HG03108 (cell line): ENCODE measurements around the gene RXFP3.
"Not testable (repeated sequence)": the region's sequence is repeated elsewhere in the genome, so short reads cannot be mapped to it uniquely, and the experiment has no call there.

Experiments used
- ATAC-seq: cut with Tn5 transposase; IDR thresholded peaks from one replicate; pipeline ENCODE4 v1.9.1; 2021; ENCODE audit warnings: moderate library complexity; ENCODE audit not compliant: unreplicated experiment

Gene RXFP3, protein sequence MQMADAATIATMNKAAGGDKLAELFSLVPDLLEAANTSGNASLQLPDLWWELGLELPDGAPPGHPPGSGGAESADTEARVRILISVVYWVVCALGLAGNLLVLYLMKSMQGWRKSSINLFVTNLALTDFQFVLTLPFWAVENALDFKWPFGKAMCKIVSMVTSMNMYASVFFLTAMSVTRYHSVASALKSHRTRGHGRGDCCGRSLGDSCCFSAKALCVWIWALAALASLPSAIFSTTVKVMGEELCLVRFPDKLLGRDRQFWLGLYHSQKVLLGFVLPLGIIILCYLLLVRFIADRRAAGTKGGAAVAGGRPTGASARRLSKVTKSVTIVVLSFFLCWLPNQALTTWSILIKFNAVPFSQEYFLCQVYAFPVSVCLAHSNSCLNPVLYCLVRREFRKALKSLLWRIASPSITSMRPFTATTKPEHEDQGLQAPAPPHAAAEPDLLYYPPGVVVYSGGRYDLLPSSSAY

DNA sequence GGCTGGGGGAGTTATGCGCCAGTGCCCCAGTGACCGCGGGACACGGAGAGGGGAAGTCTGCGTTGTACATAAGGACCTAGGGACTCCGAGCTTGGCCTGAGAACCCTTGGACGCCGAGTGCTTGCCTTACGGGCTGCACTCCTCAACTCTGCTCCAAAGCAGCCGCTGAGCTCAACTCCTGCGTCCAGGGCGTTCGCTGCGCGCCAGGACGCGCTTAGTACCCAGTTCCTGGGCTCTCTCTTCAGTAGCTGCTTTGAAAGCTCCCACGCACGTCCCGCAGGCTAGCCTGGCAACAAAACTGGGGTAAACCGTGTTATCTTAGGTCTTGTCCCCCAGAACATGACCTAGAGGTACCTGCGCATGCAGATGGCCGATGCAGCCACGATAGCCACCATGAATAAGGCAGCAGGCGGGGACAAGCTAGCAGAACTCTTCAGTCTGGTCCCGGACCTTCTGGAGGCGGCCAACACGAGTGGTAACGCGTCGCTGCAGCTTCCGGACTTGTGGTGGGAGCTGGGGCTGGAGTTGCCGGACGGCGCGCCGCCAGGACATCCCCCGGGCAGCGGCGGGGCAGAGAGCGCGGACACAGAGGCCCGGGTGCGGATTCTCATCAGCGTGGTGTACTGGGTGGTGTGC, at the start of gene RXFP3:
TSS of gene RXFP3 (plus strand) at position 6 of the 636 bp plus-strand sequence. CDS start at position 361, 355 bp downstream.
- ATAC-seq, result no peak

DNA sequence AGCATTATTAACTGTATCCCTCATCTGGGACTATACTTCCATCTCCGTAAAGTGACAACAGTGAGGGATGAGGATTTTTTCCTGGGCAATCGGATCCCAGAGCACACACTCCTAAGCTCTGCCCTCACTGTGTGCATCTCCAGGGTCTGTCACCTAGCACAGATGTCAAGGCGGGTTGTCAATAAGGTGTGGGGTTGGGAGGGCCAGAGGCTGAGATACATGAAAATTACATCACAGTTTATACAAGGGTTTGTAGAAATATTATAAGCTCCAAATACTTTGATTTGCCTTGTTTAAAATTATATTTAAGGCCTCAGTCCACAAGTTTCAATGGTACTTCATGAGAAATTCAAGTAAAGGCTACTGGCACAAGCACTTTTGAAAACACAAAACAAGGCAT, 48.9 kb upstream of the RXFP3 start:
- ATAC-seq, result no peak

DNA sequence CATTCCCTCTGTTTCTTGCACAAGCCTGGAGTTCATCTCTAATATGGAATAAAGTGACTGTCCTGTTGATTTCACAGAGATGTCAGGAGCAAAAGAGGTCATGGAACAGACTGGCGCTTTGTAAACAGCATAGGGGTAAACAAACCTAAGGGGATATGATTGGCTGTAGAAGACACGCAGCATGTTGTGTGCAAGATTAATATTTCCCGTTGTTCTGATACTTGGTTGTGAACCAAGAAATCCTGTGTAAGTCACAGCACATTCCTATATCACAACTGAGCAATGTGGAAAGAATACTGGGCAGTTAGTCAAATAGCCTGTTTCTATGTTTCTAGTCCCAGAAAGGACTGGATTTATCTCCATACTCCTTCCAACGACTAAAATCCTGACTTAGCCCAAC, 47.6 kb upstream of the RXFP3 start:
- no peak for ATAC-seq

DNA sequence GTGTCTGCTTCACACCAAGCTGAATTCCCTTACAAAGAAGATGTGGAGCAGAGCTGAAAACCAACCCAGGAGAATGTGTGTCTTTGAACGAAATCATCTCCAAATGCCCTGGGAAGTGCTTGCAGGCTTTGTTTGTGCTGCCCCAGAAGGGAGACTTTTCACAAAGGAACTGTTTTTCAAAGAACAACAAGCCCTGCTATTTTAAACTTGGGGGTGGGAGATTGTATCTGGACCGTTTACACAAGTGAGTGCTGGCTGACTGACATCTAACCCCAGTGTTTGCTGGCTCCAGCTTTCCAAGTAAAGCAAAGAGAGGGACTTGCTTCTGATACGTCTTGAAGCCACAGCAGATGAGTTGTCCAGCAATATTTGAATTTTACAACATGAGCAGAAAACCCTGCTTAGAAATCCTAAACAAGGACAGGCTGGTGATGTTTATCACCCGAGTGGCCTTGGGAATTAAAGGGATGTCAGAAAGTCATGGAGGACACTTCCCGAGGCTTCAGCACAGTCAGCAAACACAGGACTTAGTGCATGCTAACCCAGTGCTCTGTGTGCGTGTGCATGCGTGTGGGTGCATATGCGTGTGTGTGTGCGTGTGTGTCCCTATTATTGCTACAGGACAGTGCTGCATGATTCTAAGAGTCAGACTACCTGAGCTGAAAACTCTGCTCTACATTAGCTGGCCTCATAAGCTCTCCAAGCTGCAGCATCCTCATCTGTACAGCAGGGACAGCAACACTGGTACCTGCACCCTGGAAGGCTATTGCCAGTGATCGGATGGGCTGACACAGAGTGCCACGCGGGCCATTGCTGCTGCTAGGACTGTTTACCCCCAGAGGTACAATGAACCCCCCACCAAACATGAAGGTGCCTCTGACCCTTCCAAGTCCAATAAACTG, 45.8 kb upstream of the RXFP3 start:
- ATAC-seq, result no peak

DNA sequence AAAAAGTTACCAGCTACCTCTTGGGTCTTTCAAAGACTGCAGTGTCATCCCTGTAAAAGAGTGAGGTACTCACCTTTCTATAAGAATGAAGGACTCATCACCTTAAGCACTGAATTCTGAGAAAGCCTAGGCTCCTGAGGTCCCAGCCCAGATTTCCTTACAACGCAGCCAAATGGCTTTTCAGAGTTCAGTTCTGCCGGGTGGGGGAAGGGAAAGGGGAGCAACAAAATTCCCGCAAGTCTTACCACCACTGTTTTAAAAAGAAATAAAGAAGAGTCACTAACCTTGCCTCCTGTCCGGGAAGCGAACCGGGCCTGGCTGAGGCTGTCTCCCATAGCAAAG, 44.8 kb upstream of the RXFP3 start:
- ATAC-seq, result no peak

DNA sequence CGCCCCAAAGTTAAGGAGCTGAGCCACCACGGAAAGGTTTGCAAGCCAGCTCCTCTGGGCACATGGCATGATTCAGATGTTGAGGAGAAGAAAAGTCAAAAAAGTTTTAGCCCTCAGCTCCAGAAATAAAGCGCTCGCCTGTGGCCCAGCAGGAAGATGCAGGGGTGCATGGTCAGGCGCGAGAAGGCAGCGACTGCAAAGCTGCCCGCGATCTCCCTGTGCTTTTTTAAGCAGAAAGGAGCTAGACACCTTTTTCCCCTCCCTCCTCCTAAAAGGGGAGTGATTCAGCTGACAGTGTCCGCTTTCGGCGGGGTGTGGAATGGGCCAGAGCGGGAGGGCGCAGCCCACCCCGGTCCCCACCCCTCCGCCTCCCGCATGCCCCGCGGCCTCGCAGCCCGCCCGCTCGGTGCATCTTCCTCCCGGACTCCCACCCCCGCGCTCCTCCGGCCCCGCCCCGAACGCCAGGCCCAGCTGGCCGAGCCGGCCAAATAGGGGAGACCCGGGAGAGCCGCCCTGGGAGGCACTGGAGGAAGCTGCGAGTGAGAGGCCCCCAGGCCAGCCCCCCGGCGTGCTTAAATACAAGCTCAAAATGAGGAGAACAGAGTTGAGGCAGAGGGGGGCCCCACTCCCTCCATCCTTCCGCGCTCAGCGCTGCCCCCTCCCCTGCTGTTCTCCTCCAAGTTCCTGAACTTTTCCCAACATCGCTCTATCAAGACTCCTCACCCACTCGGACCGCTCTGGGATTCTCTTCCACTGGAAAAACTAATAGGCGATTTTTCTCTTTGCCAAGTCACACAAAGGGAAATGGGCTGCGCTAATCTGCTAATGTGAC, 44.2 kb upstream of the RXFP3 start, which contains the start of gene ADAMTS12:
TSS of gene ADAMTS12 (minus strand) at position 203 of the 832 bp plus-strand sequence. CDS start at position 69, 134 bp downstream.
- no peak for ATAC-seq

DNA sequence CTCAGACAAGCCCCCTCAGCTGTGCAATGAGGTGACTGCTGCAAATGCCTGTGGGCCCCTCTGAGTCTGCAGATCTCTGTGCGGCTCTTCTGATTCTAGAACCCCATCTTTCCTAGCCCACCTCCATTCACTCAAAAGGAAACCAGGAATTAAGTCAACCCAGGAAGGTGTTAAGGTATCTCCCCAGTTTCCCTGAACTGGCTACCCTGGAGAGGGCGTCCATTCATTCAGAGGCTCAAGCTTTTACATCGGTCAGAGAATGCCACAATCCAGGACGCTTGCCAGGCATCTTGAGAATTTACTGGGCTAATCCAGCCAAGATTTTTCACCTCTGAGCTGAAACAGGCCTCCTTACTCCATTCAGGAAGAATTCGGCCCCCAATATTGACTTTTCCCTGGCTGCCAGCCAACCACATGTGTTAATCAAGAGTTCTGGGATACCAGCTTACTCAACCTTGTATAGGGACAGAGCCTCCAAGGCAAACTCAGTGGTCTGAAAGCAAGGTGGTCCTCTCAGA, 43.5 kb upstream of the RXFP3 start:
- no peak for ATAC-seq

DNA sequence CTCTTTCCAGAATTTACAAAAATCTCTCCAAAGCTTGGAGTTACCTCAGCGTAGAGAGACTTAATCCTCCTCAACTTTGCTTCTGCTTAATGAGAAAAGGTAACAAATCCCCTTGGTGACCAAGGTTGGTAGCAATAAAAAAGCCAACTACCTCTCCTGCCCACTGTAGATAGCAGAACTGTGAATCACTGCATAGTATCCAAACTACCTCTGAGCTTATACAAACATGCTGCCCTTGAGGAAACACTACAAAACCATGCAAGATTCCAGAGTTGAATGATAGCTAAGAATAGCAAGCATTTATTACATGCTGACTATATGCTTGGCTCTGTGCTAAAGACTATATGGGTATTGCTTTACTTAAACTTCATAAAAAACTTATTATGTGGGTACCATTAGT, 41.6 kb upstream of the RXFP3 start:
- ATAC-seq, result no peak

DNA sequence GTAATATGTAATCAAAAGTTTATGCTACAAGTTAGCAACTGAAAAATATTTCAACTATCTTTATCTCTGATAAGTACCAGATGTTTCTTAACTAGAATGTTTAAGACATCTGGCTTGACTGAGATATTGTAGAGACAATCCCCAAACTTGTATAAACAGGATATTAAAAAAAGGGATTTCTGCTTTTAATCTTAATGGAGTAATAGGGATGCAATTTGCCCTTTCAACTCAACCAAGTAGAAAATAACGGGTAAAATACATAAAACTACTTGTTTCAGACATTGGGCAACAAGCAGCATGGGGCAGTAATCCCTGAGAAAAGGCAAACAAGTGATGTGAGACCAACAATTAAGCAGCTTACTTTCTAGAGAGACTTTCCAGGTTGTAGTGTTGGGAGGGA, 35.0 kb upstream of the RXFP3 start:
- ATAC-seq, result no peak

DNA sequence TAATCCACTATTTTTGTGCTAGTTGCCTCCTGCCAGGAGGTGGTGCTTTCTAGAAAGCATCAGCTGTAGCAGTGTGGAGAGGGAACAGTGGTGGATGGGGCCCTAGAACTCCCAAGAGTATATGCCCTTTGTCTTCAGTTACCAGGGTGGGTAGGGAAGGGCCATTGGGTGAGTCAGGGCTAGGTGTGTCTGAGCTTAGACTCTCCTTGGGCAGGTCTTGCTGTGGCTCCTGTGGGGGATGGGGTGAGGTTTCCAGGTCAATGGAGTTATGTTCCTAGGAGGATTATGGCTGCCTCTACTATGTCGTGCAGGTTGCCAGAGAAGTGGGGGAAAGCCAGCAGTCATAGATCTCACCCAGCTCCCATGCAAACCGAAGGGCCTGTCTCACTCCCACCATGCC, 33.1 kb upstream of the RXFP3 start:
- no peak for ATAC-seq

DNA sequence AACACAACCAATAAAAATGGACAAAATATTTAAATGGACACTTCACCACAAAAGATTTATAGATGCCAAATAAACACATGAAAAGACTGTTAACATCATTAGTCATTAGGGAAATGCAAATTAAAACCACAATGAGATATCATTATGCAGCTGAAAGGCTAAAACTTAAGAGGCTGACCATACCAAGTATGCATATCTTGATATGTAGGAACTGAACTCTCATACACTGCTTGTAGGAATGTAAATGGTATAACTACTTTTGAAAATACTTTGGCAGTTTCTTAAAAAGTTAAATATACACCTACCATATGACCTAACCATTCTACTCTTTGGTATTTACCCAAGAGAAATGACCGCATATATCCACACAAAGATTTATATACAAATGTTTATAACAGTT, 30.8 kb upstream of the RXFP3 start:
- ATAC-seq, result no peak

DNA sequence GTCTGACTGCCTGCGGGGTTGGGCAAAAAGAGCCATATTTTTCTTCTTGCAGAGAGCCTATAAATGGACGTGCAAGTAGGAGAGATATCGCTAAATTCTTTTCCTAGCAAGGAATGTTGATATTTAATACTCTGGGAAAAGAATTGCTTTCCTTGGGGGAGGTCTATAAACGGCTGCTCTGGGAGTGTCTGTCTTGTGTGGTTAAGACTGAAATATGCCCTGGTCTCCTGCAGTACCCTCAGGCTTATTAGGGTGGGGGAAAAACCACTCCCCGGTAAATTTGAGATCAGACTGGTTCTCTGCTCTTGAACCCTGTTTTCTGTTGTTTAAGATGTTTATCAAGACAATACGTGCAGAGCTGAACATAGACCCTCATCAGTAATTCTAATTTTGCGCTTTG, 29.9 kb upstream of the RXFP3 start:
- not testable (repeated sequence) for ATAC-seq

DNA sequence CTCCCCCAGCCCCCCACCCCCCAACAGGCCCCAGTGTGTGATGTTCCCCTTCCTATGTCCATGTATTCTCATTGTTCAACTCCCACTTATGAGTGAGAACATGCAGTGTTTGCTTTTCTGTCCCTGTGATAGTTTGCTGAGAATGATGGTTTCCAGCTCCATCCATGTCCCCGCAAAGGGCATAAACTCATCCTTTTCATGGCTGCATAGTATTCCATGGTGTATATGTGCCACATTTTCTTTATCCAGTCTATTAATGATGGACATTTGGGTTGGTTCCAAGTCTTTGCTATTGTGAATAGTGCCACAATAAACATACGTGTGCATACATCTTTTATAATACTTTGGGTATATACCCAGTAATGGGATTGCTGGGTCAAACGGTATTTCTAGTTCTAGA, 21.3 kb upstream of the RXFP3 start:
- not testable (repeated sequence) for ATAC-seq

DNA sequence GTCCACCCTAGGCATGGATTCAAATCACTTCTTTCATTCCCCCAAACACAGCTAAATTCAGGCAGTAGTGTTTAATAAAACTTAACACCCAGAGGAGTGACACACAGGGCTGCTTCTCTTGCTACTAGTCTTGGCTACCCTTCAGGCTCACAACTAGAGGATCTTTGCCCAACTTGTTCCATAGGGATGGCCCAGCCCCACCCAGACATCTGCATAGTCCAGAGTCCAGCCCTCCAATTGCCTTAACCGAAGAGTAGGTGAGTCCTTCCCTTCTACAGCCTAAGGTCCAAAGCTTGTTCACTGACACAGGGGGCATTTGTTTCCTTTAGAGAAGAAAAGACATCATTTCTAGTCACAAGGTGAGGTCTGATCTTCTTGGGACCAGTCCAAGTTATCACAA, 15.2 kb upstream of the RXFP3 start:
- no peak for ATAC-seq

DNA sequence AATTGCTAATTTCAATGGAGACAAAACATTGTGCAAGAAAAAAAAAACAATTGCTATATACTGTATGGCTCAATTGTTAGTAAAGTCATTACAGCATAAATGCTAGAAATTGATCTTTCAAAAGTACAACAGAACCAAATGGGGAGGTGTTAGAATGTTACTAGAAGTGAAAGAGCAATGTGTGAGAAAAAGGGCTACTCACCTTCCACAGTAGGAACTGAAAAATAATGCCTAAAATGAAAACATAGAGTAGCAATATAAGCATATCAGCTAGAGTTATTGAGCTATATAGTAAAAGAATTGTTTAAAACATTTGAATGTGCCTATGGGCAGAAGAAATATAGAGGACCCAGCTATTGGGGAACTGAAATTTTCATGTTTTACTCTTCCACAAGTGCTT, 10.9 kb upstream of the RXFP3 start:
- ATAC-seq, result no peak

DNA sequence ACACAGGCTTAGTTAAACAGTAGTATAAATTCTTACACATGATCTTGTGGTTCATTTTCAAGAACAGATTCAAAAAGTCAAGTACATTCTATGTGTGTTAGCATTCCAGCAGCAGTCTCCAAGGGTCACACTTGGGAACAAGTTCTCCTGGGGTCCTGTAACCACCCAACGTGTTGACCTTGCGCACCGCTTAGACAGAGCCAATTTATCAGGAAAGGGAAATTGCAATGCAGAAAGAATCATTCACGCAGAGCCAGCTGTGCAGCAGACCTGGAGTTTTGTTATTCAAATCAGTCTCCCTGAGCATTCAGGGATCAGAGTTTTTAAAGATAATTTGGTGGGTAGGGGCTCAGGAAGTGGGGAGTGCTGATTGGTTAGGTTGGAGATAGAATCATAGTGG, 8.5 kb upstream of the RXFP3 start:
- no peak for ATAC-seq

DNA sequence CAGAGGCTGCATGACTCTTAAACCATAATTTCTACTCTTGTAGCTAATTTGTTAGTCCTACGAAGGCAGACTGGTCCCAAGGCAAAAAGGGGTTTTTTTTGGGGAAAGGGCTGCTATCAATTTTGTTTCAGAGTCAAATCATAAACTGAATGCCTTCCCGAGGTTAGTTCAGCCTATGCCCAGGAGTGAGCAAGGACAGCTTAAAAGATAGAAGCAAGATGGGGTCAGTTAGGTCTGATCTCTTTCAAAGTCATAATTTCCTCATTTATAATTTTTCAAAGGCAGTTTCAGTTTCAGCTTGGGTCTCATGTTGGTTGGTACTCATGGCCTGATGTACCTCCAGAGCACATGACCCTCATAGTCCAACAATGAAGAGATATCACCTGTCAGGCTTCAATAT, 7.9 kb upstream of the RXFP3 start:
- no peak for ATAC-seq

DNA sequence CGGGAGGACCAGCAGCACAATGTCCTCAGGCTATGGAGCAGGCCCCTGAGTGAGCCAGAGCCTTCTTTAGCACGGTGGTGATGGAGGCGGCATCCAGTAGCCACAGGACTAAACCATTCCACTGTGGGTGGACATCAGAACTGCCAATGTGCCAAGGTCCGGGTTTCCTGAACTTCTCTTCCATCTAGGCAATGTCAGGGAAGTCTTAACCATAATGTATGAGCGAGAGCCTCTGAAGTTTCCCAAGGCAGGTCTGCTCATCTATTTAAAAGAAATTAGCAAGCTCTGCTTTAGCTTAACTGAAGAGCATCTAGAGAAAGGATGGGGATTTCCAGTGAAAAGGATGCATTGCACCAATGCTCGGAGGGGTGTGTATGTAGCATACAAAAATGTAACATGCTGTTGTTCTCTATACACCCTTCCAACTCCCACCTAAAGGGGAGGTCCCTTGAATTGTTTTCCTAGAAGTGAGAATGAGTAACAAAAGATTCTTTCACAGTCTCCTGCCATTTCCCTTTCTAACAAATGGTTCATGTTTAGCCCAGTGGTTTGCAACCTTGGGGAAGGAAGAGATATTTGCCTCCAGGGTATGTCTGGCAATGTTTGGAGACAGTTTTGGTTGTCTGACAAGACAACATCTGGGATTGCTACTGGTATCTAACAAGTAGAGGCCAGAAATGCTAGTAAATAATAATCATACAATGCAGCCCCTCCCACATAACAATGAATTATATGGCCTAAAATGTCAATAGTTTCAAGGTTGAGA, 6.1 kb upstream of the RXFP3 start:
- no peak for ATAC-seq

DNA sequence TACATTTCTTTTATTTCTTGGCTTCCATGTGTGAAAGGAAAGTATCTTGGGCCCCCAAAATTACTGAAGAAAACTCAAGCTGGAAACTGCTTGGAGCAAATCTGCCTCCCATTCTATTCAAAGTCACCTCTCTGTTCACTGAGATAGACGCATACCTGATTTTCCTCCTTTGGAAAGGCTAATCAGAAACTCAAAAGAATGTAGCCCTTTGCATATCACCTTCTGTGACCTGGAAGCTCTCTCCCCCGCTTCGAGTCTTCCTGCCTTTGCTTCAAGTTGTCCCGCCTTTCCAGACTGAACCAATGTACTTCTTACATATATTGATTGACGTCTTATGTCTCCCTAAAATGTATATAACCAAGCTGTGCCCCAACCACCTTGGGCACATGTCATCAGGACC, 5.0 kb upstream of the RXFP3 start:
- no peak for ATAC-seq
